Trophoblast cell (in vitro differentiated cells and primary cell): ENCODE data around the gene OR8G5.

Experiments
- DNase-seq, 2 donors: peaks; one replicate each; pipeline ENCODE4 v3.0.0-alpha.2; 2016
- H2AFZ ChIP-seq: 2 replicates; pipeline ENCODE4 v1.6.1; 2013; ENCODE audit warnings: low read length, moderate library complexity, mild to moderate bottlenecking; ENCODE audit not compliant: insufficient read depth, poor library complexity
- H2AK5ac ChIP-seq: 2 replicates; pipeline ENCODE4 v1.6.1; 2013; ENCODE audit warnings: mild to moderate bottlenecking, low read length
- H2BK120ac ChIP-seq: 2 replicates; pipeline ENCODE4 v1.6.1; 2013; ENCODE audit warnings: low read length, mild to moderate bottlenecking, moderate library complexity; ENCODE audit not compliant: insufficient read depth, poor library complexity
- H2BK12ac ChIP-seq: 2 replicates; pipeline ENCODE4 v1.6.1; 2013; ENCODE audit warnings: mild to moderate bottlenecking, low read length, moderate library complexity
- H2BK5ac ChIP-seq: 2 replicates; pipeline ENCODE4 v1.6.1; 2013; ENCODE audit warnings: low read length, low read depth, moderate library complexity, mild to moderate bottlenecking; ENCODE audit not compliant: poor library complexity
- H3K14ac ChIP-seq: 2 replicates; pipeline ENCODE4 v1.6.1; 2013; ENCODE audit warnings: mild to moderate bottlenecking, low read length
- H3K18ac ChIP-seq: 2 replicates; pipeline ENCODE4 v1.6.1; 2013; ENCODE audit warnings: mild to moderate bottlenecking, low read length
- H3K23ac ChIP-seq: 2 replicates; pipeline ENCODE4 v1.6.1; 2013; ENCODE audit warnings: low read length
- H3K27ac ChIP-seq: 2 replicates; pipeline ENCODE4 v1.5.1; 2013; ENCODE audit warnings: low read depth, mild to moderate bottlenecking, inconsistent platforms, low read length, moderate library complexity
- H3K27me3 ChIP-seq: 2 replicates; pipeline ENCODE4 v1.6.1; 2013; ENCODE audit warnings: inconsistent platforms, mild to moderate bottlenecking, low read length, moderate library complexity; ENCODE audit not compliant: insufficient read depth
- H3K36me3 ChIP-seq, 2 experiments: 1 replicate in 1 of 2; 2 replicates in 1 of 2; pipeline ENCODE4 v1.6.1; 2013; ENCODE audit warnings: low read length in 2 of 2, mild to moderate bottlenecking in 2 of 2, moderate library complexity in 1 of 2; ENCODE audit not compliant: insufficient read depth in 2 of 2, control insufficient read depth in 1 of 2
- H3K4ac ChIP-seq: 2 replicates; pipeline ENCODE4 v1.6.1; 2013; ENCODE audit warnings: low read depth, mild to moderate bottlenecking, low read length, moderate library complexity
- H3K4me1 ChIP-seq, 2 experiments: 1 replicate in 1 of 2; 2 replicates in 1 of 2; pipeline ENCODE4 v1.6.1; 2013; ENCODE audit warnings: low read length in 2 of 2, mild to moderate bottlenecking in 2 of 2, moderate library complexity in 1 of 2; ENCODE audit not compliant: insufficient read depth in 2 of 2, control insufficient read depth in 1 of 2
- H3K4me2 ChIP-seq: 2 replicates; pipeline ENCODE4 v1.6.1; 2013; ENCODE audit warnings: inconsistent platforms, mild to moderate bottlenecking, low read length, moderate library complexity
- H3K4me3 ChIP-seq: 2 replicates; pipeline ENCODE4 v1.5.1; 2013; ENCODE audit warnings: mild to moderate bottlenecking, low read depth, low read length, inconsistent platforms
- H3K79me1 ChIP-seq: one replicate; pipeline ENCODE4 v1.6.1; 2013; ENCODE audit warnings: low read length
- H3K79me2 ChIP-seq: 2 replicates; pipeline ENCODE4 v1.6.1; 2013; ENCODE audit warnings: low read length, mild to moderate bottlenecking; ENCODE audit not compliant: control insufficient read depth, insufficient read depth, poor library complexity
- H3K9ac ChIP-seq: 2 replicates; pipeline ENCODE4 v1.6.1; 2013; ENCODE audit warnings: mild to moderate bottlenecking, low read length
- H3K9me3 ChIP-seq: 2 replicates; pipeline ENCODE4 v1.6.1; 2013; ENCODE audit warnings: low read depth, mild to moderate bottlenecking, control low read depth, inconsistent platforms, low read length; ENCODE audit not compliant: insufficient read depth
- H4K12ac ChIP-seq: 2 replicates; pipeline ENCODE4 v1.6.1; 2013; ENCODE audit warnings: low read depth, mild to moderate bottlenecking, low read length, moderate library complexity
- H4K8ac ChIP-seq: 2 replicates; pipeline ENCODE4 v1.6.1; 2013; ENCODE audit warnings: low read depth, mild to moderate bottlenecking, low read length, moderate library complexity
- H4K91ac ChIP-seq: one replicate; pipeline ENCODE4 v1.6.1; 2013; ENCODE audit warnings: low read depth, mild to moderate bottlenecking, low read length, moderate library complexity
- WGBS: extraction: QIAGEN DNeasy Blood & Tissue Kit; methylation state at CpG from one replicate; pipeline ENCODE4 v1.1.7; 2013; ENCODE audit warnings: missing lambda C conversion rate; ENCODE audit not compliant: insufficient read length, insufficient coverage; ENCODE audit errors: extremely low coverage; 5-methylcytosine and 5-hydroxymethylcytosine counted together

Gene OR8G5

GRCh38 chr11:124211321-124211720 is 44.9 kb upstream of the OR8G5 start:
- Histone ChIP-seq H4K8ac (no peak overlapping the region), H3K4me3 (no peak overlapping the region), H3K4me2 (no peak overlapping the region), H4K12ac (no peak overlapping the region), H3K9me3 (no peaks in the 10 kb centered on the region), H3K23ac (no peak overlapping the region), H2AFZ (no peak overlapping the region), H3K79me1 (no peaks in the 10 kb centered on the region), H3K27me3 (no peaks in the 10 kb centered on the region), H2BK5ac (no peak overlapping the region), H3K18ac (no peak overlapping the region), H3K27ac (no peak overlapping the region), H3K14ac (no peak overlapping the region), H3K79me2 (no peaks in the 10 kb centered on the region), H2BK120ac (no peak overlapping the region), H3K4ac (no peak overlapping the region), H3K9ac (no peak overlapping the region), H4K91ac (no peak overlapping the region), H2AK5ac (no peak overlapping the region), H2BK12ac (no peak overlapping the region), H3K36me3 (no peaks in the 10 kb centered on the region), H3K4me1 (no peaks in the 10 kb centered on the region)
- no peak for DNase-seq

- H3K27ac ChIP-seq: no peak overlapping the region
- no peak overlapping the region for H3K18ac ChIP-seq
- no peak overlapping the region for H4K12ac ChIP-seq
- H3K4me1 ChIP-seq: no peaks in the 10 kb centered on the region
- H4K91ac ChIP-seq: no peak overlapping the region
- no peaks in the 10 kb centered on the region for H3K79me2 ChIP-seq
- no peaks in the 10 kb centered on the region for H3K36me3 ChIP-seq
- no peak overlapping the region for H2BK120ac ChIP-seq
- H3K9ac ChIP-seq: no peak overlapping the region
- H3K23ac ChIP-seq: no peak overlapping the region
- H3K27me3 ChIP-seq: no peaks in the 10 kb centered on the region
- H2BK12ac ChIP-seq: no peak overlapping the region
- H2AK5ac ChIP-seq: no peak overlapping the region
- no peak overlapping the region for H3K4me2 ChIP-seq
- H3K4ac ChIP-seq: no peak overlapping the region
- H3K79me1 ChIP-seq: no peaks in the 10 kb centered on the region
- no peak overlapping the region for H3K14ac ChIP-seq
- H3K4me3 ChIP-seq: no peak overlapping the region
- WGBS: no CpG with 5 or more reads among the region's 3 CpGs
- no peak overlapping the region for H2BK5ac ChIP-seq
- no peak overlapping the region for H2AFZ ChIP-seq
- no peak overlapping the region for H4K8ac ChIP-seq
- no peaks in the 10 kb centered on the region for H3K9me3 ChIP-seq
- DNase-seq: no peak
These were observed 42.1 kb upstream of the OR8G5 start for GRCh38 chr11:124214027-124214426.

- H4K8ac ChIP-seq: no peak overlapping the region
- no peak overlapping the region for H4K91ac ChIP-seq
- H4K12ac ChIP-seq: no peak overlapping the region
- H2BK5ac ChIP-seq: no peak overlapping the region
- H3K27ac ChIP-seq: no peak overlapping the region
- no peak overlapping the region for H3K14ac ChIP-seq
- no peak overlapping the region for H3K4me3 ChIP-seq
- H3K4me2 ChIP-seq: no peak overlapping the region
- H3K4me1 ChIP-seq: no peaks in the 10 kb centered on the region
- H2BK120ac ChIP-seq: no peak overlapping the region
- H3K18ac ChIP-seq: no peak overlapping the region
- H3K79me2 ChIP-seq: no peaks in the 10 kb centered on the region
- no peaks in the 10 kb centered on the region for H3K9me3 ChIP-seq
- H3K9ac ChIP-seq: no peak overlapping the region
- H3K79me1 ChIP-seq: no peaks in the 10 kb centered on the region
- H3K36me3 ChIP-seq: no peaks in the 10 kb centered on the region
- H3K23ac ChIP-seq: no peak overlapping the region
- no peak overlapping the region for H2AFZ ChIP-seq
- no peak overlapping the region for H3K4ac ChIP-seq
- H2AK5ac ChIP-seq: no peak overlapping the region
- no peaks in the 10 kb centered on the region for H3K27me3 ChIP-seq
- DNase-seq: no peak
- H2BK12ac ChIP-seq: no peak overlapping the region
These were observed 37.0 kb upstream of the OR8G5 start for GRCh38 chr11:124219126-124219525.

- H4K8ac ChIP-seq: no peak overlapping the region
- no peak overlapping the region for H4K91ac ChIP-seq
- no peak overlapping the region for H3K4ac ChIP-seq
- H3K18ac ChIP-seq: no peak overlapping the region
- H3K79me1 ChIP-seq: no peaks in the 10 kb centered on the region
- H3K27me3 ChIP-seq: no peaks in the 10 kb centered on the region
- H3K4me3 ChIP-seq: no peak overlapping the region
- no peaks in the 10 kb centered on the region for H3K36me3 ChIP-seq
- WGBS: no CpG with 5 or more reads among the region's 2 CpGs
- H3K27ac ChIP-seq: no peak overlapping the region
- no peaks in the 10 kb centered on the region for H3K4me1 ChIP-seq
- H2AFZ ChIP-seq: no peak overlapping the region
- no peaks in the 10 kb centered on the region for H3K9me3 ChIP-seq
- no peak overlapping the region for H2BK120ac ChIP-seq
- no peak overlapping the region for H4K12ac ChIP-seq
- DNase-seq: no peak
- H3K4me2 ChIP-seq: no peak overlapping the region
- no peak overlapping the region for H3K9ac ChIP-seq
- no peak overlapping the region for H2BK12ac ChIP-seq
- no peaks in the 10 kb centered on the region for H3K79me2 ChIP-seq
- no peak overlapping the region for H2BK5ac ChIP-seq
- no peak overlapping the region for H3K23ac ChIP-seq
- H3K14ac ChIP-seq: no peak overlapping the region
- no peak overlapping the region for H2AK5ac ChIP-seq
These were observed 33.8 kb upstream of the OR8G5 start for GRCh38 chr11:124222407-124222806.
